PFSK-1 (cell line): ENCODE data around the gene COL23A1.

Source experiments
- FOXP2 ChIP-seq: optimal IDR thresholded peaks from 2 replicates; pipeline ENCODE3; 2011; ENCODE audit warnings: borderline replicate concordance, control low read depth, inconsistent platforms; ENCODE audit not compliant: insufficient read depth; ENCODE audit errors: extremely low read length, extremely low read depth
- POLR2AphosphoS5 ChIP-seq: IDR thresholded peaks from 2 replicates; pipeline ENCODE4 v1.6.1; 2012; ENCODE audit warnings: low read depth, mild to moderate bottlenecking, control low read depth, low read length, moderate library complexity
- REST ChIP-seq, 2 experiments: IDR thresholded peaks; 2 replicates each; pipeline versions ENCODE4 v1.6.1 to v1.8.0; 2011 to 2012; ENCODE audit warnings: low read depth in 2 of 2, low read length in 2 of 2, control low read depth in 1 of 2, inconsistent platforms in 1 of 2, mild to moderate bottlenecking in 1 of 2, moderate library complexity in 1 of 2; ENCODE audit not compliant: insufficient read depth in 1 of 2
- SIN3A ChIP-seq: IDR thresholded peaks from 2 replicates; pipeline ENCODE4 v1.6.1; 2012; ENCODE audit warnings: mild to moderate bottlenecking, low read length, moderate library complexity, borderline replicate concordance; ENCODE audit not compliant: insufficient read depth
- TAF1 ChIP-seq: IDR thresholded peaks from 2 replicates; pipeline ENCODE4 v1.6.1; 2012; ENCODE audit warnings: low read length, control low read depth, borderline replicate concordance; ENCODE audit not compliant: insufficient read depth

Gene COL23A1

DNA sequence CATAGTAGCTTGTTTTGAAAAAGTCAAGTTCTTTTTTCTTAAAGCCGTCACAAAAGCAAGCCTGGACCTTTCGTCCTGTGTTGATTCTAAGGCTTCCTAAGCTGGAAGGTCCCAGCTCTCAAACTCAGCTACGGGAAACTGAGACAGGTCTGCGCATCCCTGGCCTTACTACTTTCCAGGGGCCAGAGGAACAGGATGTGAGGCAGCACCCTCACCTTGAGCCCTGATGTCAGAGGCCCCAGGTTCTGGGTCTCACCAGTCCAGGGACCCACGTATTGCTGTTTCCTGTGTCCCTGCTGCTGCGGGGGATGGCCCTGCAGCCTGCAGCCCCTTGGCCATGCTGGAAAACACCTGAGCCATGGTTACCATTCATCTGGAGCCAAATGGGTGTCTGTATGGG is 123.9 kb downstream of the COL23A1 start:
- TF ChIP-seq POLR2AphosphoS5 (no peak), FOXP2 (no peak), TAF1 (no peak), REST (IDR thresholded peaks at IDR 0.05; ENCODE audit: insufficient read depth in 1 of 2, low read depth in 2 of 2, low read length in 2 of 2) (no peak), SIN3A (no peak)

DNA sequence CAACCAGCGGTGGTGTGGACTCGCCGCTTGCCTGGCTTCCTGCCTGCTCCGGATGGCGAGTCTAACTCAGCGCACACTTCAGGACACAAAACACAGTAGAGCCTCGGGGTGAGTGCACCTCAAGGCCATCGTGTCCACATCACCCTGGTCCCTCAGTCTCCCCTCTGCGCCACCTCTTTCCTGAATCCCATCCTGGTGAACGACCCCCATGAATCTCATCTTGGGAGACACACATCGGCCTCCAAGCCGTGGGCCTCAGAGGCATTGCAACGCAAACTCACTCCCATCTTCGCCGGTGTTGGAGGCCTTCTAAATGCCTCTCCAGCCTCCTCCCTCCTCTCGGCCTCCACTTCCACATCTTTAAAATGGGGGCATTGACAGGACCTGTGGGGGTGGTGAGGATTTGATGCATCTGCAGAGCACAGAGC is 124.3 kb downstream of the COL23A1 start:
- TF ChIP-seq SIN3A, result no peak
- TF ChIP-seq TAF1, result no peak
- no peak for TF ChIP-seq REST (IDR thresholded peaks at IDR 0.05; ENCODE audit: insufficient read depth in 1 of 2, low read depth in 2 of 2, low read length in 2 of 2)
- TF ChIP-seq FOXP2, result no peak
- TF ChIP-seq POLR2AphosphoS5, result no peak

GRCh38 chr5:178465228-178465860 is 124.8 kb downstream of the COL23A1 start:
- TF ChIP-seq POLR2AphosphoS5 (no peak), SIN3A (no peak), FOXP2 (no peak), TAF1 (no peak), REST (IDR thresholded peaks at IDR 0.05; ENCODE audit: insufficient read depth in 1 of 2, low read depth in 2 of 2, low read length in 2 of 2) (no peak)

DNA sequence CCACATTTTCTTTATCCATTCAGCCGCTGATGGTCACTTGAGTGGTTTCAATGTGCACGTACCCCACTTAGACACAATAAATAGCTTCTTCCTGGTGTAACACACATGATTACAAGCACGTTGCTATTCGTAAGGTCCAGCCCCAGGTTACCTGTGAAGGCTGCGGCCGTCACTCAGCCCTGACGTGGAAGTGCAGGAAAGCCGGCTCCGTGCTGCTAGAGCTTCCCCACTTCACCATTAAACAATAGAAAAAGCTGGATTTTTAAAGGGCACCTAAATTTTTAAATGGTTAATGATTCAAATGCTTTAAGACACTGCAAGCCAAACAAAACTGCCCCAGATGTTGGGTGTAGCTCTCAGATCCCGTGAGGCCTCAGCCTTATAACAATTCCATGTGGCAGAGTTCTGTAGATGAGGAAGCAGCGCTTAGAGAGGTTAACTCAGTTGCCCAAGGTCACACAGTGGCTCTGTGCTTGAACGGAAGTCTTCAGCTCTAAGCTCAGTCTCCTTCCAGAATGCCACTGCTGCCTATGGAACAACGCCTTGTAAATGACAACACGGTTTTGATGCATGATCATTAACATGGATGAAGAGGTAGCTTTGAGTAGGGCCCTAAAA is 125.7 kb downstream of the COL23A1 start:
- TF ChIP-seq FOXP2 (no peak), SIN3A (no peak), POLR2AphosphoS5 (no peak), TAF1 (no peak), REST (IDR thresholded peaks at IDR 0.05; ENCODE audit: insufficient read depth in 1 of 2, low read depth in 2 of 2, low read length in 2 of 2) (no peak)
